ENCODE data around the gene RNF14.
"Not testable (repeated sequence)": the region's sequence is repeated elsewhere in the genome, so short reads cannot be mapped to it uniquely, and the experiment has no call there.

Gene RNF14

GRCh38 chr5:142013734-142014521, 45.0 kb downstream of the RNF14 start:
- no peak for DNase-seq (ENCODE audit: low read depth in 4 of 4, low spot score in 1 of 4)

GRCh38 chr5:142014911-142015584, 46.1 kb downstream of the RNF14 start:
- DNase-seq (ENCODE audit: low read depth in 4 of 4, low spot score in 1 of 4): peak in 1 of 4 experiments; percentile 35

DNA sequence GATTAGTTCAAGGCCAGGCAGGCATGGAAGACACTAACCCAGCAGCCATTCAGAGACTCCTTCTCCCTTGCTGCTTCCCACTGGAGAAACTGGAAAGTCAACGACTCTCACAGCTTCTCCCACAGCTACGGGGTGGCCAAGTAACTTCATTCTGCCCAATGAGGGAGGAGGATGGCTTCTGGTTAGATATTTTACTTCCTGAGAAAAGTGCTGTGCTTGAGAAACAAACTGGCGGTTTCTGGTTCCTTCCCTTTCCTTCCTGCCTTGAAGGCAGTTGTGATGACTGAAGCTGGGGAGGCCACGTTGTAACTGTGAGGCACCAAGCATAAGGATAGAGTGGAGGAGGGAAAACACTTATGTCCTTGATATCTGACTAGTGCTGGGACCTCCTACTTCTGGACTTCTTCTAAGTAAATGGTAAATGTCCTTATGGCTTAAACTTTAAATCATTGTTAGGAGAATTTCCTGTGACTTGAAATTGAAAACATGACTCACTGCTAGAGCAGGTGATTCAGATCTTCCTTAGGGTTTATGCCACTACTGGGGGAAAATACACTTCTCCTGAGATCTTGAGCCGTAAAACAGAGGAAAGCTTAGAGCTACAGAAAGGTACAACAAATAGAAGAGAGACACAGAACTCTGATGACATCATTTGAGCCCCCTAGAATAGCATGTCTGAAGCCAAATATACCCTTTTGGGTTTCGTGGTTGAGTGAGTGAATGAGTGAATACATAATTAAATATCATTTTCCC, 47.1 kb downstream of the RNF14 start:
- peak in 1 of 4 experiments; percentile 42 for DNase-seq (ENCODE audit: low read depth in 4 of 4, low spot score in 1 of 4)

GRCh38 chr5:142016556-142016955, 47.7 kb downstream of the RNF14 start:
- no peak for DNase-seq (ENCODE audit: low read depth in 4 of 4, low spot score in 1 of 4)

GRCh38 chr5:142017832-142018427, 49.0 kb downstream of the RNF14 start:
- DNase-seq (ENCODE audit: low read depth in 4 of 4, low spot score in 1 of 4): no peak

DNA sequence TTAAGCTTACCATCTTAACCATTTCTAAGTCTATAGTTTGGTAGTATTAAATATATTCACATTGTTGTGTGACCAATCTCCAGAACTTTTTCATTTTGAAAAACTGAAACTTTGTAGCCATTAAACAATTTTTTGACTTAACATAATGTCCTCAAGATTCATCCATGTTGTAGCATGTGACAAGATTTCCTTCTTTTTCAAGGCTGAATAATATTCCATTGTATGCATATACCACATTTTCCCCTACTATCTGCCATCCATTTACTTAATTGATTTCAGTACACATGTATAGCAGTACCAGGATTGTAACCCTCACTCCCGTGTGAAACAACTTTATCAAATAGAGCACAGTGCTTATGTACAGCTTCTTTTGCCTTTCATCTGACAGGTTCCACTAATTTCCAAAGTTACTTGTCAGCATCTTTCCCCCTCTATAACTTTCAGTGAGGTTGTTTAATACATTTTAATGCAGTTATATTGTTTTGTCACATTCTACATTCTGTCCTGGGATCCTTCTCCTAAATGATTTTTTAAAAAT, 51.3 kb downstream of the RNF14 start:
- DNase-seq (ENCODE audit: low read depth in 4 of 4, low spot score in 1 of 4): no peak

DNA sequence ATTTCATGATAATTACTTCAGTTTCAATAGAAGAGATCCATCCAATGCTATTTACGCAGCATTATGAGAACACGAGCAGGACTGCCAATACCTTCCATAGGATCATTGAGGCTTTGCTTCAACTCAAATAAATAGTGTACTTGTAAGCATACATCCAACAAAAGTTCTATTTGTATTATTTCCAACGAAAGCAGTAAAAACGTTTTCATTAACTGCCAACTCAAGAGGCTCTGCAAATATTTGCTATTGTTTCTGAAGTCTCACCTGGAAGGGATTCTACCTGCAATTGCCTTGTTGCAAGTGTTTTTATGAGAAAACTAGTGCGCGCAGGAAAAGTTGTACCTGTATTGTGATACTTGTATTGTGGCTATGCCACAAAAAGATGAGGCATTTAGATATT, 54.9 kb downstream of the RNF14 start:
- no peak for DNase-seq (ENCODE audit: low read depth in 4 of 4, low spot score in 1 of 4)

DNA sequence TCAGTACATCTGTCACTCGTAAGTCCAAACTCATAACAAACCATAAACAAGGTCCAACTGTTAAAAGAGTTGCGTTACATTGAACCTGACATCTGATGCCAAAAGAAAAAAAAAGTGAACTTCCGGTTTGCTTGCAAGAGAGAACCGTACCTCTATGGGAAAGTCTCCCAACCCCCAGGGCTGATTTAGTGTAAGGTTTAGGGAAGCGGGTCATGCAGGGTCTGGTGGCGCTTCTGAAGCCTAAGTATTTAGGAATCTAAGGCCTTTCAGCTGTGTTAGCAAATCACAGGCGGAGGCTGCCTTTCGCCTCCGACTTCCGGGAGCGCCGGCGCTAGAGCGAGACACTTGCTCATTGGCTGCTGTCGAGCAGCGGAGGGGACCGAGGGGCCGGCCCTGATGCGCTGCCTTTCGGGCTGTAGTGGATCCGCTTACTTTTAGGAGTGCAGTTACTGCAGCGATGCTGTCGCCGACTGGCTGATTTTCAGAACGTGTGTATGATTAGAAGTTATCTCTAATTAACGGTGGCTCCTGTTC, 55.9 kb downstream of the RNF14 start:
- peak; percentile 55 to 82 (median 68) for DNase-seq (ENCODE audit: low read depth in 4 of 4, low spot score in 1 of 4)

DNA sequence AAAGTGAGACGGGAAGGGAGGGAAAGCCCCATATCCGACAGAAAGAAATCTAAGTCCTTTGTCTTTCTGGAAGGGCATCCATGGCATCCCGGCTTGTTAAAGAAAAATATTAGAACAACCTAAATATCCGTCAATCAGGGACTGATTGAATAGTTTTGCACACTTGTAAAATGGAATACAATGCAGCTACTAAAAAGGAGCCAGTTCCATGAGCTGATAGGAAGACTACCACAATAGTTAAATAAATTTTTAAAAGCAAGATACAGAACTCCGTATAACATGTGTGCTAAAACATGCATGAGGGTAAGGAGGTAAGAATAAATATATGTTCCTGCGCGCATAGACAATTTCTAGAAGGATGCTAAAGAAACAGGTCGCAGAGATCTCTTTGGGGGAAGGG, 56.7 kb downstream of the RNF14 start:
- no peak for DNase-seq (ENCODE audit: low read depth in 4 of 4, low spot score in 1 of 4)

GRCh38 chr5:142032150-142032549, 63.2 kb downstream of the RNF14 start:
- DNase-seq (ENCODE audit: low read depth in 4 of 4, low spot score in 1 of 4): no peak

DNA sequence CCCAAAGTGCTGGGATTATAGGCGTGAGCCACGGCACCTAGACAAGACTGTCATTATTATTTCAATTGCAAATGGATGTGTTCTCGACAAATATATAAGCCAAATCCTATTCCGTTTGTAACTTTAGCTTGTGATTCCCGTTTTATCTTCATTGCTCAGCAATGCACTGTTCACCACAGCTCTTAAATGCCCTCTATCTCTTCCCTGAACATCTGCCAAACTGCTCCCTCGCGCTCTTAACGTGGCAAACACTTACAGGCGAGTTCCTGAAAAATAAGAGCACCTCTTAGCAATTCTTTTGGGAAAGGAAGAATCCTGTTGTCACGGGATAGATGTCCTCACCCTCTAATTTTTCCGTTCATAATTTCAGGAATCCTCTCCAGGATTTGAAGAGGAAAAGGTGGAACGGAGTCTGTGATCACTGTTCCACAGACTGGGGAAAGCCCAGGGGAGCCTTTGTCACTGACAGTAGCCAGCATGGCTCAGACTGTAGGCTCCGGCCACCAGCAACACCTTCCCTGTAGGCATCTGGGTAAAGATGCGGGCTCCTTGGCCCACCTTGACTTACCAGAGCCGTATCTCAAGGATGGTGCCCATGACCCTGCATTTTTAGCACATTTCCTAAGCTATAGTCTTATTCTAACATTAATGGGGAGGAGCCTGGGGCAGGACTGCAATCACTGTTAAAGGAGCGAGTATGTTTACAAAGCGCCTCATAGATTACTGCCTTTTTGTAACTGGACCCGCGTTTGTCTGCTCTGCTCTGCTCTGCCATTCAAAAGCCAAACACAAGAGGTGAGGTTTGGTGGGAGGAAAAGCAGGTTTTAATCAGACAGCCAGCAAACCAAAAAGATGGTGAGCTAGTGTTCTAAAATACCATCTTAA, 64.1 kb downstream of the RNF14 start:
- DNase-seq (ENCODE audit: low read depth in 4 of 4, low spot score in 1 of 4): no peak

GRCh38 chr5:142033632-142034567, 65.0 kb downstream of the RNF14 start:
- DNase-seq (ENCODE audit: low read depth in 4 of 4, low spot score in 1 of 4): not testable (repeated sequence)

- no peak for DNase-seq (ENCODE audit: low read depth in 4 of 4, low spot score in 1 of 4)
These were observed 66.1 kb downstream of the RNF14 start for GRCh38 chr5:142034994-142035393.

GRCh38 chr5:142036918-142037317, 68.0 kb downstream of the RNF14 start:
- DNase-seq (ENCODE audit: low read depth in 4 of 4, low spot score in 1 of 4): no peak

- DNase-seq (ENCODE audit: low read depth in 4 of 4, low spot score in 1 of 4): not testable (repeated sequence)
These were observed 68.7 kb downstream of the RNF14 start for GRCh38 chr5:142037599-142037998.

- DNase-seq (ENCODE audit: low read depth in 4 of 4, low spot score in 1 of 4): no peak
These were observed 69.8 kb downstream of the RNF14 start for GRCh38 chr5:142038735-142039134.

All from stimulated activated CD4-positive, alpha-beta T cell treated with anti-CD3 and anti-CD28 coated beads, Interleukin-1b, Interleukin-23, amount 100 ng/mL, for 24 hours (primary cell).